ENCODE measurements around the gene DNAJC6. TPM values are rescaled to one million over a fixed set of nuclear protein-coding genes. Genes with fewer than 3 reads are reported as not detected.

DNAJC6 gene
- total RNA-seq, 6 experiments from 2014 or later: 0.46 to 2.9 (median 1.2) TPM

DNA sequence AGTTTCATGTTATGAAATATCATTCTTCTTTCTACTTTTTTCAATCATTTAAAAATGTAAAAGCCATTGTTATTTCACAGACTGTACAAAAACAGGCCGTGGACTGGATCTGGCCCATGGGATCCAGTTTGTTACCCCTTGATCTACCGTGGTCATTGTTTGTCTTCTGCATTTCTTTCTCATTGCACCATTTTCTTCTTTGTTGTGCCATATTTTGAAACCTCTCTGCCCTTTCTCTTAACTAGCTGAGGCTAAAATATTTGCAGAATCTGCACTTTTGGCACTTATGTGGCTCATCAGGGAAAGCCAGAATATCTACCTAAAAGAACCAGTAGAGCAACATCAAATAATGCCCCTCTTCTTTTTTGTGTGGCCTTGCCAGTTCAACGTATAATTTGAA, 50.5 kb downstream of the DNAJC6 start:
- Histone ChIP-seq H3K27ac (no peak overlapping the region), H3K9me3 (no peaks in the 10 kb centered on the region), H3K4me1 (no peaks in the 10 kb centered on the region), H3K36me3 (no peaks in the 10 kb centered on the region), H3K4me3 (no peak overlapping the region), H3K27me3 (no peaks in the 10 kb centered on the region)
- WGBS (ENCODE audit: insufficient coverage, low coverage, low lambda C conversion rate, missing lambda C conversion rate): 49% methylated on average over 3 of the region's 3 CpGs
- intact Hi-C loops (cut with DNase I): no loop called here
- TF ChIP-seq, protein P1, sequence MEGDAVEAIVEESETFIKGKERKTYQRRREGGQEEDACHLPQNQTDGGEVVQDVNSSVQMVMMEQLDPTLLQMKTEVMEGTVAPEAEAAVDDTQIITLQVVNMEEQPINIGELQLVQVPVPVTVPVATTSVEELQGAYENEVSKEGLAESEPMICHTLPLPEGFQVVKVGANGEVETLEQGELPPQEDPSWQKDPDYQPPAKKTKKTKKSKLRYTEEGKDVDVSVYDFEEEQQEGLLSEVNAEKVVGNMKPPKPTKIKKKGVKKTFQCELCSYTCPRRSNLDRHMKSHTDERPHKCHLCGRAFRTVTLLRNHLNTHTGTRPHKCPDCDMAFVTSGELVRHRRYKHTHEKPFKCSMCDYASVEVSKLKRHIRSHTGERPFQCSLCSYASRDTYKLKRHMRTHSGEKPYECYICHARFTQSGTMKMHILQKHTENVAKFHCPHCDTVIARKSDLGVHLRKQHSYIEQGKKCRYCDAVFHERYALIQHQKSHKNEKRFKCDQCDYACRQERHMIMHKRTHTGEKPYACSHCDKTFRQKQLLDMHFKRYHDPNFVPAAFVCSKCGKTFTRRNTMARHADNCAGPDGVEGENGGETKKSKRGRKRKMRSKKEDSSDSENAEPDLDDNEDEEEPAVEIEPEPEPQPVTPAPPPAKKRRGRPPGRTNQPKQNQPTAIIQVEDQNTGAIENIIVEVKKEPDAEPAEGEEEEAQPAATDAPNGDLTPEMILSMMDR (IDR thresholded peaks at IDR 0.05): no peak
- no peak for TF ChIP-seq POLR2A (IDR thresholded peaks at IDR 0.05)
- ATAC-seq (no peak), DNase-seq (no peak)

DNA sequence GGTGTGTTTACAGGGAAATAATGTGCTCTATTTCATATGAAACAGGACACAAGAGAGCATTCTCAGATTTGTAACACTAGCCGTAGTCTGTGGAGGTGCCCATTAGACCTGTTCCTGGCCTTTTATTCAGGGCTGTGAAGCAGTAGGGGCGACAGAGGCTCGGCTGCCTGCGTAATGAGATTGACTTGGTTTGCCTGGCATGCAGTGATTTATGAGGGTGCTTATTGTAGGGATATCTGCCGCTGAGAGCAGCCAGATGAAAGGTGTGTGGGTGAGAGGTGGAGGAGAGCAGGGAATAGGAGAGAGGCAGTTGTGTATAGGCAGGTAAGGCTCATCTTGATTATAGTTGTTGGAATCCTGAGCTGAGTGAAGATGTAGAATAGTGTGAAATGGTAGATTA, 51.3 kb downstream of the DNAJC6 start:
- no peaks in the 10 kb centered on the region for H3K4me1 ChIP-seq
- WGBS (ENCODE audit: insufficient coverage, low coverage, low lambda C conversion rate, missing lambda C conversion rate): 85% methylated on average over 5 of the region's 5 CpGs
- no peaks in the 10 kb centered on the region for H3K36me3 ChIP-seq
- no peak for DNase-seq
- H3K9me3 ChIP-seq: no peaks in the 10 kb centered on the region
- ATAC-seq: no peak
- intact Hi-C loops (cut with DNase I): no loop called here
- TF ChIP-seq, protein P1 (IDR thresholded peaks at IDR 0.05): no peak
- TF ChIP-seq POLR2A (IDR thresholded peaks at IDR 0.05): no peak
- no peak overlapping the region for H3K27ac ChIP-seq
- H3K4me3 ChIP-seq: no peak overlapping the region
- H3K27me3 ChIP-seq: no peaks in the 10 kb centered on the region

DNA sequence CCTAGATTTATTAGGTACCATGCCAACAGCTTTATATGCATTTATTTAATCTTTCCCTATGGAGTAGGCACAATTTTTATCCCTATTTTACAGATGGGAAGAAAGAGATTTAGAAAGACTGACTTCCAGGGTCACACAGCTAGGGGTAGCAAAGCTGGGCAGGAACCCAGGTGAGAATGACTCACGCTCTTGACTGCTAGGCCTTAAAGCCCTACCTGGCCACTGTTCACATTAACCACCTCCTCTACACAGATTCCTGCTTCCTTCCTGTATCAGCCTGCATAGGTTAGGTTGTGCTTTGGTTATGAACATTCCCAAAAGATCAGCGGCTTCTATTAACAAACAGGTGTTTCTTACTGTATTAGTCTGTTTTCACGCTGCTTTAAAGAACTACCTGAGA, 53.2 kb downstream of the DNAJC6 start:
- Histone ChIP-seq H3K27ac (no peak overlapping the region), H3K4me3 (no peak overlapping the region), H3K27me3 (no peaks in the 10 kb centered on the region), H3K36me3 (no peaks in the 10 kb centered on the region), H3K4me1 (no peaks in the 10 kb centered on the region), H3K9me3 (no peaks in the 10 kb centered on the region)
- intact Hi-C loops (cut with DNase I): no loop called here
- DNase-seq (no peak), ATAC-seq (peak in 1 of 4 donors; percentile 25)
- 87% methylated on average over 3 of the region's 3 CpGs for WGBS (ENCODE audit: insufficient coverage, low coverage, low lambda C conversion rate, missing lambda C conversion rate)
- TF ChIP-seq, protein P1 (IDR thresholded peaks at IDR 0.05): no peak
- TF ChIP-seq POLR2A (IDR thresholded peaks at IDR 0.05): no peak

DNA sequence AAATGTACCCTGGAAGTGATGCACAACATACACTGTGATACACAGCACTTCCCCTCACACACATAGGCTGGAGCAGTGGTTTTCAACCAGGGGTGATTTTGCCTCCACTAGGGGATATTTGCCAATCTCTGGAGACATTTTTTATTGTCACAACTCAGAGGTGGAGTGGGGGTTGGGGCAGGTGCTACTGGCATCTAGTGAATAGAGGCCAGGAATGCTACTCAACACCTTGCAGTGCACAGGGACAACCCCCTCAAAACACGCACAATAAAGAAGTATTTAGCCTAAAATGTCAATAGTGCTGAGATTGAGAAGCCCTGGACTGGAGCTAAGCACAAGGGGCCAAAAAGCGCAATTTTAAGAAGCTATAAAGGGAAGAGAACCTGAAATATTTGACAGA, 54.1 kb downstream of the DNAJC6 start:
- H3K4me1 ChIP-seq: no peaks in the 10 kb centered on the region
- no peaks in the 10 kb centered on the region for H3K36me3 ChIP-seq
- H3K4me3 ChIP-seq: no peak overlapping the region
- intact Hi-C loops (cut with DNase I): no loop called here
- ATAC-seq: no peak
- no peaks in the 10 kb centered on the region for H3K27me3 ChIP-seq
- DNase-seq: no peak
- TF ChIP-seq, protein P1 (IDR thresholded peaks at IDR 0.05): no peak
- TF ChIP-seq POLR2A (IDR thresholded peaks at IDR 0.05): no peak
- no peak overlapping the region for H3K27ac ChIP-seq
- no peaks in the 10 kb centered on the region for H3K9me3 ChIP-seq
- 86% methylated on average over 1 of the region's 2 CpGs for WGBS (ENCODE audit: insufficient coverage, low coverage, low lambda C conversion rate, missing lambda C conversion rate)

DNA sequence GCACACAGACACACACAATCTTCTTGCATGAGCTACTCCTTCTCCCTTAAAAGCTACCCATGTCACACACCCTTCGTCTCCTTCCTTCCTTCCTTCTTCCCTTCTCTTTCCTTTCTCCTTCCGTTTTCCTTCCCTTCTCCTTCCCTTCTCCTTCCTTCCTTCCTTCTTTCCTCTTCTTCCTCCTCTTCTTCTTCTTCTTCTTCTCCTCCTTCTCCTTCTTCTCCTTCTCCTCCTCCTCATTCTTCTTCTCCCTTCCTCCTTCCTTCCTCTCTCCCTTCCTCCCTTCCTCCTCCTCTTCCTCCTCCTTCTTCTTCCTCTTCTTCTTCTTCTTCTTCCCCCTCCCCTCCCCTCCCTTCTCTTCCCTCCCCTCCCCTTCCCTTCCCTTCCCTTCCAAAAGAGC, 59.1 kb downstream of the DNAJC6 start:
- no peak for ATAC-seq
- 38% methylated on average over 2 of the region's 2 CpGs for WGBS (ENCODE audit: insufficient coverage, low coverage, low lambda C conversion rate, missing lambda C conversion rate)
- intact Hi-C loops (cut with DNase I): no loop called here

More for the DNA sequence above, 59.1 kb downstream of the DNAJC6 start:
- no peaks in the 10 kb centered on the region for H3K9me3 ChIP-seq
- H3K4me3 ChIP-seq: no peak overlapping the region
- H3K27me3 ChIP-seq: no peaks in the 10 kb centered on the region
- H3K36me3 ChIP-seq: no peaks in the 10 kb centered on the region
- no peaks in the 10 kb centered on the region for H3K4me1 ChIP-seq
- DNase-seq: no peak
- no peak for TF ChIP-seq POLR2A (IDR thresholded peaks at IDR 0.05)
- TF ChIP-seq, protein P1 (IDR thresholded peaks at IDR 0.05): no peak
- no peak overlapping the region for H3K27ac ChIP-seq
